Endodermal cell (in vitro differentiated cells): ENCODE measurements around the gene ARCN1. TPM values are rescaled to one million over a fixed set of nuclear protein-coding genes. Genes with fewer than 3 reads are reported as not detected.

Experiments used
- DNase-seq: peaks from one replicate; pipeline ENCODE4 v3.0.0-alpha.2; 2017
- H3K27ac ChIP-seq: 2 replicates; pipeline ENCODE4 v1.5.1; 2013; ENCODE audit warnings: mild to moderate bottlenecking, low read depth, low read length, moderate library complexity
- H3K27me3 ChIP-seq: 2 replicates; pipeline ENCODE4 v1.6.1; 2013; ENCODE audit warnings: mild to moderate bottlenecking, low read length, moderate library complexity; ENCODE audit not compliant: insufficient read depth, control insufficient read depth, poor library complexity, severe bottlenecking
- H3K36me3 ChIP-seq: 2 replicates; pipeline ENCODE4 v1.7.0; 2013; ENCODE audit warnings: mild to moderate bottlenecking, low read length, moderate library complexity; ENCODE audit not compliant: control insufficient read depth, insufficient read depth
- H3K4me1 ChIP-seq: one replicate; pipeline ENCODE4 v1.7.0; 2013; ENCODE audit warnings: low read length; ENCODE audit not compliant: control insufficient read depth, insufficient read depth
- H3K4me3 ChIP-seq: 2 replicates; pipeline ENCODE4 v1.5.1; 2013; ENCODE audit warnings: mild to moderate bottlenecking, low read length, moderate library complexity
- H3K9ac ChIP-seq: 2 replicates; pipeline ENCODE4 v1.6.1; 2013; ENCODE audit warnings: mild to moderate bottlenecking, low read length, moderate library complexity; ENCODE audit not compliant: poor library complexity, severe bottlenecking; ENCODE audit errors: extremely low read depth
- H3K9me3 ChIP-seq: 2 replicates; pipeline ENCODE4 v1.6.1; 2013; ENCODE audit warnings: mild to moderate bottlenecking, low read length, moderate library complexity; ENCODE audit not compliant: control insufficient read depth
- H3K27ac Mint-ChIP-seq: 2 replicates; pipeline ENCODE4 v1.8.0; 2020; ENCODE audit warnings: mixed read lengths
- H3K27me3 Mint-ChIP-seq: 2 replicates; pipeline ENCODE4 v1.8.0; 2021; ENCODE audit warnings: mild to moderate bottlenecking, mixed read lengths; ENCODE audit not compliant: insufficient read depth
- H3K36me3 Mint-ChIP-seq: 2 replicates; pipeline ENCODE4 v1.8.0; 2020; ENCODE audit warnings: low read depth, mixed read lengths
- H3K4me1 Mint-ChIP-seq: 2 replicates; pipeline ENCODE4 v1.8.0; 2020; ENCODE audit warnings: mixed read lengths
- H3K4me3 Mint-ChIP-seq: 2 replicates; pipeline ENCODE4 v1.8.0; 2020; ENCODE audit warnings: mild to moderate bottlenecking, moderate library complexity, mixed read lengths
- H3K9me3 Mint-ChIP-seq: 2 replicates; pipeline ENCODE4 v1.8.0; 2020; ENCODE audit warnings: mild to moderate bottlenecking, mixed read lengths
- CTCF ChIP-seq: fragments of 200-600 bp; sonication (generic); conservative IDR thresholded peaks from 2 replicates; pipeline ENCODE4 v1.5.0; 2021; ENCODE audit warnings: antibody characterized with exemption, mild to moderate bottlenecking
- WGBS, 2 experiments: methylation state at CpG; one replicate each; pipeline versions ENCODE4 v1.1.5 to v1.1.7; 2013; ENCODE audit warnings: missing lambda C conversion rate in 2 of 2, mixed read lengths in 1 of 2; ENCODE audit not compliant: insufficient coverage in 1 of 2, insufficient read length in 1 of 2; 5-methylcytosine and 5-hydroxymethylcytosine counted together
- total RNA-seq, 2 donors: library from RNA; stranded (reverse); fragmentation: NEBNext Ultra II Directional in 1 of 2; extraction: Animal tissue kit (Norgen Biotek cat#: 25700) in 1 of 2; gene quantifications; 2 replicates in 1 of 2; 3 replicates in 1 of 2; pipeline ENCODE4 v1.2.1, GENCODE V29; 2021

Gene ARCN1
- total RNA-seq, 2 donors from 2014 or later = 130 to 161 TPM

DNA sequence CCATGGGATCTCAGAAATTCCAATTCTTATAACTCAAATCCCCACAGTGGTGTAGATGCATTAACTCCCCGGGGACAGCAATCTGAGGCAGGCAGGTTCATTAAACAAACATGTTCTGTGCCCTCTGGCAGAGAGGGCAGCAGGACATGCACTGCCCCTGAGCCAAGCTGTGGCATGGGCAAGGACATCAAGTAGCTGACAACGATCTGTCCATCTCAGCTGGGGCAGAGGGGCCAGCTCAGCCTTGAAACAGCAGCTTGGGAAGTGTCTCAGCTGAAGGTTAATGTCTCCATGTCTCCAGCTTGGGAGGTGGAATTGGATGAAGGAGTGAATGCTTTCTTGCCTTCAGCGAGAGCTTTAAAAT, 27.6 kb upstream of the ARCN1 start:
- Mint-ChIP-seq H3K9me3 (no peaks in the 10 kb centered on the region), H3K4me1 (peaks cover 10% of the 10 kb centered on the region), H3K36me3 (peaks cover 22% of the 10 kb centered on the region), H3K27me3 (no peaks in the 10 kb centered on the region), H3K4me3 (no peak overlapping the region), H3K27ac (no peak overlapping the region)
- Histone ChIP-seq H3K4me3 (no peak overlapping the region), H3K27ac (no peak overlapping the region), H3K4me1 (peaks cover 4% of the 10 kb centered on the region), H3K9ac (no peak overlapping the region), H3K9me3 (no peaks in the 10 kb centered on the region), H3K36me3 (no peaks in the 10 kb centered on the region), H3K27me3 (no peaks in the 10 kb centered on the region)
- no peak for DNase-seq
- 89 to 94% methylated on average over 2 to 3 of the region's 3 CpGs for WGBS, 2 experiments
- no peak for TF ChIP-seq CTCF

DNA sequence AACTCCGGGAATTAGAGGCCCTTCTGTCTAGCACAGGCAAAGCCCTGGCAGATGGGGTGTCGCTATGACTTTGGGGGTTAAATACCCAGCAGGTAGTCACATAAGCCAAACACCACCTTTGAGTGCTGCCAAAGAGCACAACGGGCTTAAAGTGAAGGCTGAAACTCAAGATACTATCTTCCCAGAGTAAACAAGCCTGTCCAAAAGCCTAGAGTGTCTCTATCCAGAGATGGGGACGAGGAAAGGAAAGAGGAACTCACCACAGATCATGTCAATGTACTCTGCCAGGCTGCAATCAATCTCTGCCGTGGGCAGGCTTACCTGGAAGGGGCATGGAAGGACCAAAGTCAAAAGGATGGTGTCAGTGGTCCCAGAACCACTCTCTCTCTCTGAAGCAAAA, 26.7 kb upstream of the ARCN1 start:
- Histone ChIP-seq H3K4me1 (peaks cover 4% of the 10 kb centered on the region), H3K27ac (no peak overlapping the region)
- H3K27ac Mint-ChIP-seq = no peak overlapping the region

GRCh38 chr11:118547132-118547531, 25.1 kb upstream of the ARCN1 start:
- TF ChIP-seq CTCF = no peak
- Mint-ChIP-seq H3K9me3 (no peaks in the 10 kb centered on the region), H3K36me3 (peaks cover 22% of the 10 kb centered on the region), H3K27ac (no peak overlapping the region), H3K27me3 (no peaks in the 10 kb centered on the region), H3K4me3 (no peak overlapping the region), H3K4me1 (peaks cover 2% of the 10 kb centered on the region)
- H3K27me3 ChIP-seq = no peaks in the 10 kb centered on the region
- peaks cover 4% of the 10 kb centered on the region for H3K4me1 ChIP-seq
- no peaks in the 10 kb centered on the region for H3K36me3 ChIP-seq
- H3K9ac ChIP-seq = no peak overlapping the region
- no peaks in the 10 kb centered on the region for H3K9me3 ChIP-seq
- no peak for DNase-seq
- no peak overlapping the region for H3K4me3 ChIP-seq
- no peak overlapping the region for H3K27ac ChIP-seq
- 89 to 100% methylated on average over 2 of the region's 2 CpGs for WGBS, 2 experiments

More for the DNA sequence above, 26.7 kb upstream of the ARCN1 start:
- Histone ChIP-seq H3K4me3 (no peak overlapping the region), H3K9ac (no peak overlapping the region), H3K27me3 (no peaks in the 10 kb centered on the region), H3K36me3 (no peaks in the 10 kb centered on the region), H3K9me3 (no peaks in the 10 kb centered on the region)
- DNase-seq = no peak
- no peaks in the 10 kb centered on the region for H3K9me3 Mint-ChIP-seq
- WGBS, 2 experiments = 88 to 91% methylated on average over 4 to 5 of the region's 5 CpGs
- H3K4me3 Mint-ChIP-seq = no peak overlapping the region
- peaks cover 22% of the 10 kb centered on the region for H3K36me3 Mint-ChIP-seq
- H3K27me3 Mint-ChIP-seq = no peaks in the 10 kb centered on the region
- no peak for TF ChIP-seq CTCF
- H3K4me1 Mint-ChIP-seq = peaks cover 5% of the 10 kb centered on the region
